HEK293T (cell line): ENCODE data around the gene DNAH1.

Experiments
- ARNT ChIP-seq: fragments of 450-650 bp; IDR thresholded peaks from 2 replicates; pipeline ENCODE4 v1.6.1; 2017; ENCODE audit warnings: mild to moderate bottlenecking
- BHLHE40 ChIP-seq: fragments of 450-650 bp; IDR thresholded peaks from 2 replicates; pipeline ENCODE4 v1.6.1; 2016; ENCODE audit warnings: mild to moderate bottlenecking, moderate library complexity, borderline replicate concordance
- CTBP1 ChIP-seq: fragments of 450-650 bp; IDR thresholded peaks from 2 replicates; pipeline ENCODE4 v1.6.1; 2016; ENCODE audit warnings: borderline replicate concordance
- ELF4 ChIP-seq: fragments of 450-650 bp; IDR thresholded peaks from 2 replicates; pipeline ENCODE4 v1.6.1; 2017; ENCODE audit warnings: antibody characterized with exemption
- FOXA1 ChIP-seq: fragments of 450-650 bp; IDR thresholded peaks from 2 replicates; pipeline ENCODE4 v1.6.1; 2016; ENCODE audit warnings: mild to moderate bottlenecking
- FOXM1 ChIP-seq: fragments of 450-650 bp; IDR thresholded peaks from 2 replicates; pipeline ENCODE4 v1.6.1; 2017; ENCODE audit warnings: mild to moderate bottlenecking, borderline replicate concordance
- PKNOX1 ChIP-seq: fragments of 450-650 bp; IDR thresholded peaks from 2 replicates; pipeline ENCODE4 v1.6.1; 2016
- SP1 ChIP-seq: fragments of 450-650 bp; IDR thresholded peaks from 2 replicates; pipeline ENCODE4 v1.6.1; 2017
- SUZ12 ChIP-seq: fragments of 450-650 bp; IDR thresholded peaks from 2 replicates; pipeline ENCODE4 v1.6.1; 2016; ENCODE audit warnings: mild to moderate bottlenecking
- ZNF384 ChIP-seq: fragments of 450-650 bp; IDR thresholded peaks from 2 replicates; pipeline ENCODE4 v1.6.1; 2016

GRCh38 chr3:52393131-52393807, 77.2 kb downstream of the DNAH1 start:
- TF ChIP-seq FOXM1 (no peak), SP1 (no peak), ZNF384 (no peak), BHLHE40 (no peak), ELF4 (no peak), ARNT (no peak), PKNOX1 (no peak), FOXA1 (no peak), SUZ12 (no peak), CTBP1 (no peak)
